Loucy (cell line): ENCODE data around the gene PROK1.
A peak's percentile ranks its signal among the peaks of the same experiment; 100 is the strongest.

ENCODE experiments used
- H2AFZ ChIP-seq: fragments of 200-600 bp; sonication (generic); 2 replicates; pipeline ENCODE4 v1.6.0; 2016; ENCODE audit warnings: antibody characterized with exemption, mild to moderate bottlenecking, low read length, moderate library complexity
- H3F3A ChIP-seq: fragments of 200-600 bp; 2 replicates; pipeline ENCODE4 v1.6.0; 2016; ENCODE audit warnings: antibody characterized with exemption, low read depth, mild to moderate bottlenecking
- H3K27me3 ChIP-seq: fragments of 200-600 bp; sonication (generic); 2 replicates; pipeline ENCODE4 v1.6.1; 2014; ENCODE audit warnings: low read length, mild to moderate bottlenecking; ENCODE audit not compliant: insufficient read depth, poor library complexity, severe bottlenecking
- H3K36me3 ChIP-seq: fragments of 200-600 bp; sonication (generic); 2 replicates; pipeline ENCODE4 v1.6.1; 2016; ENCODE audit warnings: low read length; ENCODE audit not compliant: insufficient read depth
- H3K4me1 ChIP-seq: fragments of 200-600 bp; sonication (generic); 2 replicates; pipeline ENCODE4 v1.5.1; 2014; ENCODE audit warnings: low read length, mild to moderate bottlenecking; ENCODE audit not compliant: insufficient read depth, poor library complexity, severe bottlenecking
- H3K4me2 ChIP-seq: fragments of 200-600 bp; sonication (generic); 2 replicates; pipeline ENCODE4 v1.6.0; 2014; ENCODE audit warnings: antibody characterized with exemption, low read length, low read depth, mild to moderate bottlenecking; ENCODE audit not compliant: poor library complexity, severe bottlenecking
- H3K4me3 ChIP-seq: fragments of 200-600 bp; sonication (generic); 2 replicates; pipeline ENCODE4 v1.5.1; 2014; ENCODE audit warnings: low read length, mild to moderate bottlenecking, mixed read lengths; ENCODE audit not compliant: poor library complexity, severe bottlenecking
- H3K79me2 ChIP-seq: fragments of 200-600 bp; sonication (generic); 2 replicates; pipeline ENCODE4 v1.6.1; 2014; ENCODE audit warnings: low read length; ENCODE audit not compliant: insufficient read depth
- H3K9ac ChIP-seq: fragments of 200-600 bp; sonication (generic); 2 replicates; pipeline ENCODE4 v1.6.0; 2014; ENCODE audit warnings: mild to moderate bottlenecking, low read depth, low read length, moderate library complexity; ENCODE audit not compliant: poor library complexity, severe bottlenecking
- H3K9me2 ChIP-seq: fragments of 200-600 bp; sonication (generic); replicated peaks from 2 replicates; pipeline ENCODE4 v1.6.1; 2016; ENCODE audit warnings: low read depth, low read length, mixed read lengths
- H3K9me3 ChIP-seq: fragments of 200-600 bp; sonication (generic); 2 replicates; pipeline ENCODE4 v1.6.1; 2014; ENCODE audit warnings: mild to moderate bottlenecking, antibody characterized with exemption, low read length, low read depth; ENCODE audit not compliant: insufficient read depth
- H4K20me1 ChIP-seq: fragments of 200-600 bp; sonication (generic); 2 replicates; pipeline ENCODE4 v1.6.0; 2014; ENCODE audit warnings: antibody characterized with exemption, low read length, mild to moderate bottlenecking; ENCODE audit not compliant: insufficient read depth, poor library complexity, severe bottlenecking
- EZH2phosphoT487 ChIP-seq: fragments of 200-600 bp; IDR thresholded peaks from 2 replicates; pipeline ENCODE4 v1.6.1; 2018; ENCODE audit warnings: antibody characterized with exemption, mild to moderate bottlenecking, moderate library complexity, borderline replicate concordance
- TF ChIP-seq, protein P1 (sequence below): fragments of 200-600 bp; sonication (generic); conservative IDR thresholded peaks from 2 replicates; pipeline ENCODE4 v1.5.1; 2014; ENCODE audit warnings: mild to moderate bottlenecking, antibody characterized with exemption, low read length

PROK1 gene

DNA sequence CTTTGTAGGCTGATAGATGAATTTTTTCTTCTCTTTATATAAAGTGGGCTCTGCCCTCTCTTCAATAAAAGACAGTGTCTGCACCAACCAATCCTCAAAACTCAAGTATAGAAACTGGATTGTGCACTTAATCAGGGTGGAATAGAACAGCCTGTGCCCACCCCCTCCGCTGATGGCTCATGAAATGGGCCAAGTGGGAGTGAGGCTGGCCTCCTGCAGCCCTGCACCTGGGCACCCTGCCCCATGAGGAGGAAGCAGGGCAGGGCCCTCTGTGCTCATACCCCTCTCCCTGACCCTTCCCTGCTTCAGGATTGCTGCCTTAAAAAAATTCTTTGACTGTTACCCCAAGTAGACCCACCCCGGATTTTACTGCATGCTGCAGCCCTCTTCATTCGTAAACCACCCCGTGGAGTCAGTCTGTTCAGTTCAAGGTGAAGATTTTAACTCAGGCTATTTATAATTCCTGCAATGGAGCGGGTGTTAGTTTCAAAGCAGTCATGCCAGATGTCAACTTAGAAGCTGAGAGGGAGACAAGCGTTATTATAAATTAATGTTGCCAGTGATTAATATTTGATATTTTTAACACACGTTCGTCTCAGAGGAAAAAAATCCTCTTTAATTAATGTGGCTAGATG is 15.8 kb downstream of the PROK1 start:
- TF ChIP-seq EZH2phosphoT487: no peak
- TF ChIP-seq, protein P1, sequence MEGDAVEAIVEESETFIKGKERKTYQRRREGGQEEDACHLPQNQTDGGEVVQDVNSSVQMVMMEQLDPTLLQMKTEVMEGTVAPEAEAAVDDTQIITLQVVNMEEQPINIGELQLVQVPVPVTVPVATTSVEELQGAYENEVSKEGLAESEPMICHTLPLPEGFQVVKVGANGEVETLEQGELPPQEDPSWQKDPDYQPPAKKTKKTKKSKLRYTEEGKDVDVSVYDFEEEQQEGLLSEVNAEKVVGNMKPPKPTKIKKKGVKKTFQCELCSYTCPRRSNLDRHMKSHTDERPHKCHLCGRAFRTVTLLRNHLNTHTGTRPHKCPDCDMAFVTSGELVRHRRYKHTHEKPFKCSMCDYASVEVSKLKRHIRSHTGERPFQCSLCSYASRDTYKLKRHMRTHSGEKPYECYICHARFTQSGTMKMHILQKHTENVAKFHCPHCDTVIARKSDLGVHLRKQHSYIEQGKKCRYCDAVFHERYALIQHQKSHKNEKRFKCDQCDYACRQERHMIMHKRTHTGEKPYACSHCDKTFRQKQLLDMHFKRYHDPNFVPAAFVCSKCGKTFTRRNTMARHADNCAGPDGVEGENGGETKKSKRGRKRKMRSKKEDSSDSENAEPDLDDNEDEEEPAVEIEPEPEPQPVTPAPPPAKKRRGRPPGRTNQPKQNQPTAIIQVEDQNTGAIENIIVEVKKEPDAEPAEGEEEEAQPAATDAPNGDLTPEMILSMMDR: no peak
- Histone ChIP-seq H3K9me3 (no peaks in the 10 kb centered on the region), H3K4me1 (no peaks in the 10 kb centered on the region), H3K79me2 (no peaks in the 10 kb centered on the region), H3K36me3 (no peaks in the 10 kb centered on the region), H4K20me1 (no peaks in the 10 kb centered on the region), H3K4me3 (no peak overlapping the region), H2AFZ (no peak overlapping the region), H3K4me2 (no peak overlapping the region), H3K27me3 (no peaks in the 10 kb centered on the region), H3K9ac (no peak overlapping the region), H3K9me2 (no peaks in the 10 kb centered on the region), H3F3A (no peaks in the 10 kb centered on the region)

GRCh38 chr1:110471131-110471530 is 20.2 kb downstream of the PROK1 start:
- Histone ChIP-seq H3K4me3 (no peak overlapping the region), H3K4me2 (no peak overlapping the region), H3K9ac (no peak overlapping the region), H2AFZ (no peak overlapping the region), H3K9me2 (no peaks in the 10 kb centered on the region), H3K4me1 (no peaks in the 10 kb centered on the region), H3F3A (no peaks in the 10 kb centered on the region), H3K79me2 (no peaks in the 10 kb centered on the region), H3K36me3 (no peaks in the 10 kb centered on the region), H3K27me3 (no peaks in the 10 kb centered on the region), H3K9me3 (no peaks in the 10 kb centered on the region), H4K20me1 (no peaks in the 10 kb centered on the region)
- TF ChIP-seq EZH2phosphoT487: no peak
- TF ChIP-seq, protein P1: peak; percentile 14; the same call in 1 of the 2 replicates

- Histone ChIP-seq H3K9ac (no peak overlapping the region), H3K36me3 (no peaks in the 10 kb centered on the region), H3K4me2 (no peak overlapping the region), H3K79me2 (no peaks in the 10 kb centered on the region), H3K9me2 (no peaks in the 10 kb centered on the region), H3K4me1 (no peaks in the 10 kb centered on the region), H3K4me3 (no peak overlapping the region), H3K9me3 (no peaks in the 10 kb centered on the region), H4K20me1 (no peaks in the 10 kb centered on the region), H2AFZ (no peak overlapping the region), H3F3A (no peaks in the 10 kb centered on the region), H3K27me3 (no peaks in the 10 kb centered on the region)
- TF ChIP-seq, protein P1: no peak
- TF ChIP-seq EZH2phosphoT487: no peak
Observed at GRCh38 chr1:110472546-110472945, 21.6 kb downstream of the PROK1 start.
